Body of pancreas (tissue), 4 donors: ENCODE data around the gene KATNIP.

Source experiments
- CTCF ChIP-seq, 7 experiments: fragments of 450-650 bp in 4 of 7; fragments of 200-600 bp in 3 of 7; sonication (generic) in 3 of 7; IDR thresholded peaks; one replicate each; pipeline ENCODE4 v1.5.1; 2016 to 2019; ENCODE audit warnings: antibody characterized with exemption in 7 of 7
- POLR2A ChIP-seq, 3 donors: fragments of 450-650 bp; IDR thresholded peaks; one replicate each; pipeline ENCODE4 v1.6.1; 2016; ENCODE audit warnings: antibody characterized with exemption in 3 of 3, mild to moderate bottlenecking in 2 of 3

- TF ChIP-seq CTCF (IDR thresholded peaks at IDR 0.05) (no peak), POLR2A (IDR thresholded peaks at IDR 0.05) (no peak)
These were observed 22.8 kb downstream of the KATNIP start for GRCh38 chr16:27572711-27573110.
